WTC11 (cell line): ENCODE data around the gene SERPINA6. TPM values are rescaled to one million over a fixed set of nuclear protein-coding genes. Genes with fewer than 3 reads are reported as not detected.

Source experiments
- ATAC-seq: fragments of 200-7000 bp; cut with Tn5 transposase; 2 replicates; pipeline ENCODE4 v1.10.0; 2021; ENCODE audit warnings: mild to moderate bottlenecking, moderate library complexity
- CTCF ChIA-PET: fragments of 300-600 bp; sonication (Branson Sonifier 250); formaldehyde crosslinking; loops from one replicate; lab custom pipeline; 2021; ENCODE audit warnings: antibody characterized with exemption; lab: Charles Lee
- POLR2A ChIA-PET: fragments of 350-600 bp; sonication (Branson Sonifier 250); formaldehyde crosslinking; loops from one replicate; lab custom pipeline; 2021; ENCODE audit warnings: antibody characterized with exemption; lab: Charles Lee
- DNase-seq: peaks from one replicate; pipeline ENCODE4 v3.0.0; 2021; ENCODE audit warnings: low spot score
- H3K27ac Mint-ChIP-seq: 2 replicates; pipeline ENCODE4 v1.8.0; 2021; ENCODE audit warnings: mixed read lengths
- H3K27me3 Mint-ChIP-seq: 2 replicates; pipeline ENCODE4 v1.8.0; 2021; ENCODE audit warnings: low read depth, mild to moderate bottlenecking, moderate library complexity, mixed read lengths
- H3K36me3 Mint-ChIP-seq: 2 replicates; pipeline ENCODE4 v1.8.0; 2021; ENCODE audit warnings: mixed read lengths
- H3K4me1 Mint-ChIP-seq: 2 replicates; pipeline ENCODE4 v1.8.0; 2022; ENCODE audit warnings: mixed read lengths
- H3K4me3 Mint-ChIP-seq: 2 replicates; pipeline ENCODE4 v1.8.0; 2021; ENCODE audit warnings: mild to moderate bottlenecking, moderate library complexity, mixed read lengths
- H3K9me3 Mint-ChIP-seq: 2 replicates; pipeline ENCODE4 v1.8.0; 2021; ENCODE audit warnings: mixed read lengths
- ATF1 ChIP-seq: sonication (generic); formaldehyde crosslinking; IDR thresholded peaks from 2 replicates; pipeline ENCODE4 v1.8.1; 2023; ENCODE audit warnings: mild to moderate bottlenecking, moderate library complexity, missing genetic modification reagents
- ESRRA ChIP-seq: sonication (generic); formaldehyde crosslinking; IDR thresholded peaks from 2 replicates; pipeline ENCODE4 v1.8.1; 2022; ENCODE audit warnings: mild to moderate bottlenecking, missing genetic modification reagents, borderline replicate concordance
- ETV6 ChIP-seq: sonication (generic); formaldehyde crosslinking; IDR thresholded peaks from 2 replicates; pipeline ENCODE4 v1.8.1; 2022; ENCODE audit warnings: mild to moderate bottlenecking, missing genetic modification reagents
- GRHL2 ChIP-seq: fragments of 250-450 bp; sonication (Bioruptor Pico); IDR thresholded peaks from 2 replicates; pipeline ENCODE4 v1.8.0; 2022; ENCODE audit warnings: mild to moderate bottlenecking, moderate library complexity; ENCODE audit not compliant: insufficient replicate concordance, severe bottlenecking
- JAZF1 ChIP-seq: fragments of 250-450 bp; sonication (Bioruptor Pico); IDR thresholded peaks from 2 replicates; pipeline ENCODE4 v1.9.0; 2021; ENCODE audit warnings: moderate library complexity, mild to moderate bottlenecking, inconsistent platforms
- MYBL2 ChIP-seq: sonication (generic); formaldehyde crosslinking; IDR thresholded peaks from 2 replicates; pipeline ENCODE4 v1.8.1; 2023; ENCODE audit warnings: mild to moderate bottlenecking, moderate library complexity, missing genetic modification reagents
- NFE2L1 ChIP-seq: sonication (generic); formaldehyde crosslinking; IDR thresholded peaks from 2 replicates; pipeline ENCODE4 v1.8.1; 2023; ENCODE audit warnings: missing genetic modification reagents
- OVOL2 ChIP-seq: fragments of 250-450 bp; sonication (Bioruptor Pico); IDR thresholded peaks from 2 replicates; pipeline ENCODE4 v1.9.0; 2021; ENCODE audit warnings: mild to moderate bottlenecking, borderline replicate concordance
- SP1 ChIP-seq: sonication (generic); formaldehyde crosslinking; conservative IDR thresholded peaks from 2 replicates; pipeline ENCODE4 v1.8.1; 2022; ENCODE audit warnings: missing genetic modification reagents
- total RNA-seq: library from RNA; stranded (reverse); gene quantifications from 3 replicates; pipeline ENCODE4 v1.2.3, GENCODE V29; 2021
- TF ChIP-seq, protein P1 (sequence below): sonication (generic); formaldehyde crosslinking; conservative IDR thresholded peaks from 2 replicates; pipeline ENCODE4 v1.8.1; 2023; ENCODE audit warnings: mild to moderate bottlenecking, low read depth, missing genetic modification reagents, moderate library complexity
- TF ChIP-seq, protein P2 (sequence below): fragments of 250-450 bp; sonication (Bioruptor Pico); IDR thresholded peaks from 2 replicates; pipeline ENCODE4 v2.1.2; 2022; ENCODE audit warnings: mild to moderate bottlenecking, moderate library complexity
- TF ChIP-seq, protein P3 (sequence below): sonication (generic); formaldehyde crosslinking; IDR thresholded peaks from 2 replicates; pipeline ENCODE4 v1.8.0; 2022; ENCODE audit warnings: mild to moderate bottlenecking, missing genetic modification reagents
- TF ChIP-seq, protein P4 (sequence below): fragments of 200-600 bp; IDR thresholded peaks from 2 replicates; pipeline ENCODE4 v1.8.0; 2022; ENCODE audit warnings: antibody characterized with exemption
- TF ChIP-seq, protein P5 (sequence below): sonication (generic); formaldehyde crosslinking; IDR thresholded peaks from 2 replicates; pipeline ENCODE4 v1.8.1; 2023; ENCODE audit warnings: mild to moderate bottlenecking, missing genetic modification reagents, moderate library complexity
- TF ChIP-seq, protein P6 (sequence below): sonication (generic); formaldehyde crosslinking; IDR thresholded peaks from 2 replicates; pipeline ENCODE4 v1.8.0; 2022; ENCODE audit warnings: missing genetic modification reagents
- TF ChIP-seq, protein P7 (sequence below): fragments of 250-450 bp; sonication (Bioruptor Pico); IDR thresholded peaks from 2 replicates; pipeline ENCODE4 v1.9.0; 2021; ENCODE audit warnings: moderate library complexity, mild to moderate bottlenecking, inconsistent platforms, borderline replicate concordance

Gene SERPINA6
- total RNA-seq, 1 experiment from 2014 or later, result 0.15 TPM

DNA sequence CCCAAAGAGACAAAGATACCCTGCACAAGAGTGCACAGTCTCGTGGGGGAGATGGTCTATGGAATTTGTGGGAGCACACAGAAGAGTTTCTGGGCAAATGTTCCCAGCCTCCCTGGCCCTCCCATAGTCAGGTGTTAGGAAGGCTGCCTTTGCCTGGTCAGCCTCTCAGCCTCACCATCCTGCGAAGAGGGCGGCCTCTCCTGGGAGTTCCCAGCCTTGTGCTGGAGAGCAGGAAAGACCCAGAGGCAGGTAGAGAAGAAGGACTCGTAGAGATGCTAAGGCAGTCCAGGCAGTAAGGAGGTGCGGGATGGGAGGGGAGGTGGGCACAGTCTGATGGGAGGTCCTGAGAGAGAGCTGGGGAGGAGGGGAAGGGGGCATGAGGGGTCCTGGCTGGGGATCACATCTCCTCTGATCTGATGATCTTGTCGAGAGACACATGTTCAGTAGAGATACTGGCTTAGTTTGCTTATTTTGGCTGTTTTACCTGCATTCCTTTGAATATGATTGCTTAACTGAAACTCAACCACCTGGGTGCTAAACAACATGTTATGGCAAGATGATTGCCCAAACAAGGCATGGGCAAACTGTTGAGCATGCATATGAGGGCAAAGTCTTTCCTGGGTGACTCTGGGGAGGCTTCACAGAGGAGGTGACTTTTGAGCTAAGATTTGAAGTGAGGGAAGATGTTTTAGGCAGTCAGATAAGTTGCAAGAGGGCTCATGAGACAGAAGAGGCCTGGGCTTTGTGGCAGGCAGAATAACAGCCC lies 10.5 kb downstream of the SERPINA6 start:
- Mint-ChIP-seq H3K4me3 (no peak overlapping the region), H3K27ac (no peak overlapping the region), H3K4me1 (0 out of 2 replicates have a peak, but pooled peaks cover 2% of the 10 kb centered on the region), H3K27me3 (no peaks in the 10 kb centered on the region), H3K9me3 (peaks cover 17% of the 10 kb centered on the region), H3K36me3 (no peaks in the 10 kb centered on the region)
- ChIA-PET CTCF (no interaction called here), POLR2A (no interaction called here)
- DNase-seq, result no peak
- no peak for ATAC-seq
- TF ChIP-seq OVOL2 (CRISPR knock-in tag), result no peak
- TF ChIP-seq, protein P1, sequence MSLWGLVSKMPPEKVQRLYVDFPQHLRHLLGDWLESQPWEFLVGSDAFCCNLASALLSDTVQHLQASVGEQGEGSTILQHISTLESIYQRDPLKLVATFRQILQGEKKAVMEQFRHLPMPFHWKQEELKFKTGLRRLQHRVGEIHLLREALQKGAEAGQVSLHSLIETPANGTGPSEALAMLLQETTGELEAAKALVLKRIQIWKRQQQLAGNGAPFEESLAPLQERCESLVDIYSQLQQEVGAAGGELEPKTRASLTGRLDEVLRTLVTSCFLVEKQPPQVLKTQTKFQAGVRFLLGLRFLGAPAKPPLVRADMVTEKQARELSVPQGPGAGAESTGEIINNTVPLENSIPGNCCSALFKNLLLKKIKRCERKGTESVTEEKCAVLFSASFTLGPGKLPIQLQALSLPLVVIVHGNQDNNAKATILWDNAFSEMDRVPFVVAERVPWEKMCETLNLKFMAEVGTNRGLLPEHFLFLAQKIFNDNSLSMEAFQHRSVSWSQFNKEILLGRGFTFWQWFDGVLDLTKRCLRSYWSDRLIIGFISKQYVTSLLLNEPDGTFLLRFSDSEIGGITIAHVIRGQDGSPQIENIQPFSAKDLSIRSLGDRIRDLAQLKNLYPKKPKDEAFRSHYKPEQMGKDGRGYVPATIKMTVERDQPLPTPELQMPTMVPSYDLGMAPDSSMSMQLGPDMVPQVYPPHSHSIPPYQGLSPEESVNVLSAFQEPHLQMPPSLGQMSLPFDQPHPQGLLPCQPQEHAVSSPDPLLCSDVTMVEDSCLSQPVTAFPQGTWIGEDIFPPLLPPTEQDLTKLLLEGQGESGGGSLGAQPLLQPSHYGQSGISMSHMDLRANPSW (CRISPR knock-in tag), result no peak
- no peak for TF ChIP-seq ETV6
- TF ChIP-seq MYBL2 (CRISPR knock-in tag), result no peak
- TF ChIP-seq JAZF1 (CRISPR knock-in tag), result no peak
- no peak for TF ChIP-seq SP1 (CRISPR knock-in tag)
- TF ChIP-seq, protein P2, sequence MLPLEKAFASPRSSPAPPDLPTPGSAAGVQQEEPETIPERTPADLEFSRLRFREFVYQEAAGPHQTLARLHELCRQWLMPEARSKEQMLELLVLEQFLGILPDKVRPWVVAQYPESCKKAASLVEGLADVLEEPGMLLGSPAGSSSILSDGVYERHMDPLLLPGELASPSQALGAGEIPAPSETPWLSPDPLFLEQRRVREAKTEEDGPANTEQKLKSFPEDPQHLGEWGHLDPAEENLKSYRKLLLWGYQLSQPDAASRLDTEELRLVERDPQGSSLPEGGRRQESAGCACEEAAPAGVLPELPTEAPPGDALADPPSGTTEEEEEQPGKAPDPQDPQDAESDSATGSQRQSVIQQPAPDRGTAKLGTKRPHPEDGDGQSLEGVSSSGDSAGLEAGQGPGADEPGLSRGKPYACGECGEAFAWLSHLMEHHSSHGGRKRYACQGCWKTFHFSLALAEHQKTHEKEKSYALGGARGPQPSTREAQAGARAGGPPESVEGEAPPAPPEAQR (CRISPR knock-in tag), result no peak
- TF ChIP-seq, protein P3, sequence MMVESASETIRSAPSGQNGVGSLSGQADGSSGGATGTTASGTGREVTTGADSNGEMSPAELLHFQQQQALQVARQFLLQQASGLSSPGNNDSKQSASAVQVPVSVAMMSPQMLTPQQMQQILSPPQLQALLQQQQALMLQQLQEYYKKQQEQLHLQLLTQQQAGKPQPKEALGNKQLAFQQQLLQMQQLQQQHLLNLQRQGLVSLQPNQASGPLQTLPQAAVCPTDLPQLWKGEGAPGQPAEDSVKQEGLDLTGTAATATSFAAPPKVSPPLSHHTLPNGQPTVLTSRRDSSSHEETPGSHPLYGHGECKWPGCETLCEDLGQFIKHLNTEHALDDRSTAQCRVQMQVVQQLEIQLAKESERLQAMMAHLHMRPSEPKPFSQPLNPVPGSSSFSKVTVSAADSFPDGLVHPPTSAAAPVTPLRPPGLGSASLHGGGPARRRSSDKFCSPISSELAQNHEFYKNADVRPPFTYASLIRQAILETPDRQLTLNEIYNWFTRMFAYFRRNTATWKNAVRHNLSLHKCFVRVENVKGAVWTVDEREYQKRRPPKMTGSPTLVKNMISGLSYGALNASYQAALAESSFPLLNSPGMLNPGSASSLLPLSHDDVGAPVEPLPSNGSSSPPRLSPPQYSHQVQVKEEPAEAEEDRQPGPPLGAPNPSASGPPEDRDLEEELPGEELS, result no peak
- TF ChIP-seq, protein P4, sequence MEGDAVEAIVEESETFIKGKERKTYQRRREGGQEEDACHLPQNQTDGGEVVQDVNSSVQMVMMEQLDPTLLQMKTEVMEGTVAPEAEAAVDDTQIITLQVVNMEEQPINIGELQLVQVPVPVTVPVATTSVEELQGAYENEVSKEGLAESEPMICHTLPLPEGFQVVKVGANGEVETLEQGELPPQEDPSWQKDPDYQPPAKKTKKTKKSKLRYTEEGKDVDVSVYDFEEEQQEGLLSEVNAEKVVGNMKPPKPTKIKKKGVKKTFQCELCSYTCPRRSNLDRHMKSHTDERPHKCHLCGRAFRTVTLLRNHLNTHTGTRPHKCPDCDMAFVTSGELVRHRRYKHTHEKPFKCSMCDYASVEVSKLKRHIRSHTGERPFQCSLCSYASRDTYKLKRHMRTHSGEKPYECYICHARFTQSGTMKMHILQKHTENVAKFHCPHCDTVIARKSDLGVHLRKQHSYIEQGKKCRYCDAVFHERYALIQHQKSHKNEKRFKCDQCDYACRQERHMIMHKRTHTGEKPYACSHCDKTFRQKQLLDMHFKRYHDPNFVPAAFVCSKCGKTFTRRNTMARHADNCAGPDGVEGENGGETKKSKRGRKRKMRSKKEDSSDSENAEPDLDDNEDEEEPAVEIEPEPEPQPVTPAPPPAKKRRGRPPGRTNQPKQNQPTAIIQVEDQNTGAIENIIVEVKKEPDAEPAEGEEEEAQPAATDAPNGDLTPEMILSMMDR, result no peak
- no peak for TF ChIP-seq NFE2L1 (CRISPR knock-in tag)

DNA sequence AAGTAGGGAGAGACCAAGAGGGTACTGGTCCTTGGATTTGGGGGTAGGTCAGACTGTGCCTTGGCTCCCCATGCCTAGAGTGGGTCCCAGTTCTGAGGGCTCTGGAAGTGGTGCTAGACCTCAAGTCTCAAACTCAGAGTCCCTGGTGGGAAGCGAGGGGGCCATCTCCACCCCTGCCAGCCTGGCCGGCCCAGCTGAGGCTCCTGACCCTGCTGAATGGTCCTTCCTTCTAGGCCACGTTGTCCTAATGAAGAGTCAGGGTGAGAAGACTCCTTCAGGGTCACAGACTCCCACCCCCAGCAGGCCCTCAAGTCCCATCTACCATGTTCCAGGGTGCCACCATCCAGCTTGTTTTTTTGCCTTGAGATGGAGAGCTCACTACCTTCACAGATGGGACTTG lies 12.9 kb downstream of the SERPINA6 start:
- ATAC-seq (no peak), DNase-seq (no peak)
- ChIA-PET CTCF (no interaction called here), POLR2A (no interaction called here)
- Mint-ChIP-seq H3K9me3 (peaks cover 21% of the 10 kb centered on the region), H3K27ac (no peak overlapping the region), H3K27me3 (no peaks in the 10 kb centered on the region), H3K4me1 (no peaks in the 10 kb centered on the region), H3K4me3 (no peak overlapping the region), H3K36me3 (no peaks in the 10 kb centered on the region)
- TF ChIP-seq ESRRA (CRISPR knock-in tag), result no peak
- no peak for TF ChIP-seq GRHL2 (CRISPR knock-in tag)
- TF ChIP-seq, protein P5, sequence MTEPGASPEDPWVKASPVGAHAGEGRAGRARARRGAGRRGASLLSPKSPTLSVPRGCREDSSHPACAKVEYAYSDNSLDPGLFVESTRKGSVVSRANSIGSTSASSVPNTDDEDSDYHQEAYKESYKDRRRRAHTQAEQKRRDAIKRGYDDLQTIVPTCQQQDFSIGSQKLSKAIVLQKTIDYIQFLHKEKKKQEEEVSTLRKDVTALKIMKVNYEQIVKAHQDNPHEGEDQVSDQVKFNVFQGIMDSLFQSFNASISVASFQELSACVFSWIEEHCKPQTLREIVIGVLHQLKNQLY, result no peak
- no peak for TF ChIP-seq ATF1 (CRISPR knock-in tag)
- TF ChIP-seq, protein P6, sequence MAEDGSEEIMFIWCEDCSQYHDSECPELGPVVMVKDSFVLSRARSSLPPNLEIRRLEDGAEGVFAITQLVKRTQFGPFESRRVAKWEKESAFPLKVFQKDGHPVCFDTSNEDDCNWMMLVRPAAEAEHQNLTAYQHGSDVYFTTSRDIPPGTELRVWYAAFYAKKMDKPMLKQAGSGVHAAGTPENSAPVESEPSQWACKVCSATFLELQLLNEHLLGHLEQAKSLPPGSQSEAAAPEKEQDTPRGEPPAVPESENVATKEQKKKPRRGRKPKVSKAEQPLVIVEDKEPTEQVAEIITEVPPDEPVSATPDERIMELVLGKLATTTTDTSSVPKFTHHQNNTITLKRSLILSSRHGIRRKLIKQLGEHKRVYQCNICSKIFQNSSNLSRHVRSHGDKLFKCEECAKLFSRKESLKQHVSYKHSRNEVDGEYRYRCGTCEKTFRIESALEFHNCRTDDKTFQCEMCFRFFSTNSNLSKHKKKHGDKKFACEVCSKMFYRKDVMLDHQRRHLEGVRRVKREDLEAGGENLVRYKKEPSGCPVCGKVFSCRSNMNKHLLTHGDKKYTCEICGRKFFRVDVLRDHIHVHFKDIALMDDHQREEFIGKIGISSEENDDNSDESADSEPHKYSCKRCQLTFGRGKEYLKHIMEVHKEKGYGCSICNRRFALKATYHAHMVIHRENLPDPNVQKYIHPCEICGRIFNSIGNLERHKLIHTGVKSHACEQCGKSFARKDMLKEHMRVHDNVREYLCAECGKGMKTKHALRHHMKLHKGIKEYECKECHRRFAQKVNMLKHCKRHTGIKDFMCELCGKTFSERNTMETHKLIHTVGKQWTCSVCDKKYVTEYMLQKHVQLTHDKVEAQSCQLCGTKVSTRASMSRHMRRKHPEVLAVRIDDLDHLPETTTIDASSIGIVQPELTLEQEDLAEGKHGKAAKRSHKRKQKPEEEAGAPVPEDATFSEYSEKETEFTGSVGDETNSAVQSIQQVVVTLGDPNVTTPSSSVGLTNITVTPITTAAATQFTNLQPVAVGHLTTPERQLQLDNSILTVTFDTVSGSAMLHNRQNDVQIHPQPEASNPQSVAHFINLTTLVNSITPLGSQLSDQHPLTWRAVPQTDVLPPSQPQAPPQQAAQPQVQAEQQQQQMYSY (CRISPR knock-in tag), result no peak
- TF ChIP-seq, protein P7, sequence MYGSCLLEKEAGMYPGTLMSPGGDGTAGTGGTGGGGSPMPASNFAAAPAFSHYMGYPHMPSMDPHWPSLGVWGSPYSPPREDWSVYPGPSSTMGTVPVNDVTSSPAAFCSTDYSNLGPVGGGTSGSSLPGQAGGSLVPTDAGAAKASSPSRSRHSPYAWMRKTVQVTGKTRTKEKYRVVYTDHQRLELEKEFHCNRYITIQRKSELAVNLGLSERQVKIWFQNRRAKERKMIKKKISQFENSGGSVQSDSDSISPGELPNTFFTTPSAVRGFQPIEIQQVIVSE (CRISPR knock-in tag), result no peak
